Panc1 (cell line): ENCODE measurements around the gene SECISBP2. TPM values are rescaled to one million over a fixed set of nuclear protein-coding genes. Genes with fewer than 3 reads are reported as not detected.

Experiments used
- ATAC-seq: fragments of 200-7000 bp; cut with Tn5 transposase; 2 replicates; pipeline ENCODE4 v1.9.1; 2020; ENCODE audit warnings: mild to moderate bottlenecking, moderate library complexity
- BruUV-seq: library from RNA; stranded (reverse); fragments of 400-500 nt; replicated peaks from 2 replicates; lab custom pipeline; 2021; lab: Mats Ljungman, UMichigan
- CTCF ChIA-PET: fragments of 300-600 bp; sonication (Branson Sonifier 250); formaldehyde crosslinking; loops from one replicate; lab custom pipeline; 2022; ENCODE audit warnings: antibody characterized with exemption; lab: Charles Lee
- POLR2A ChIA-PET: fragments of 300-600 bp; sonication (Branson Sonifier 250); formaldehyde crosslinking; loops from one replicate; lab custom pipeline; 2022; ENCODE audit warnings: antibody characterized with exemption; lab: Charles Lee
- DNase-seq: peaks from one replicate; pipeline ENCODE4 v3.0.0-alpha.2; 2010; ENCODE audit warnings: low read depth, low spot score
- H3K27ac ChIP-seq: 2 replicates; pipeline ENCODE4 v1.5.1; 2011; ENCODE audit warnings: mild to moderate bottlenecking, low read length, inconsistent platforms
- H3K27me3 ChIP-seq: fragments of 200-500 bp; sonication (Bioruptor generic); 2 replicates; pipeline ENCODE4 v1.6.0; 2014; ENCODE audit warnings: low read length, inconsistent platforms; ENCODE audit not compliant: control insufficient read depth, insufficient read depth
- H3K36me3 ChIP-seq: fragments of 200-500 bp; sonication (Bioruptor generic); 2 replicates; pipeline ENCODE4 v1.5.1; 2014; ENCODE audit warnings: inconsistent platforms, mild to moderate bottlenecking, low read length, moderate library complexity; ENCODE audit not compliant: control insufficient read depth, insufficient read depth
- H3K4me1 ChIP-seq: 2 replicates; pipeline ENCODE4 v1.5.1; 2011; ENCODE audit warnings: inconsistent platforms, mild to moderate bottlenecking, low read length, moderate library complexity; ENCODE audit not compliant: control insufficient read depth, insufficient read depth
- H3K4me3 ChIP-seq, 2 experiments: 2 replicates each; pipeline ENCODE4 v1.5.1; 2011 to 2012; ENCODE audit warnings: low read depth in 2 of 2, low read length in 2 of 2, mild to moderate bottlenecking in 2 of 2, inconsistent platforms in 1 of 2, moderate library complexity in 1 of 2
- H3K9me3 ChIP-seq: fragments of 200-500 bp; sonication (Bioruptor generic); 2 replicates; pipeline ENCODE4 v1.5.1; 2014; ENCODE audit warnings: low read depth, mild to moderate bottlenecking, inconsistent platforms, low read length, moderate library complexity; ENCODE audit not compliant: control insufficient read depth, insufficient read depth
- CTCF ChIP-seq: fragments of 450-650 bp; IDR thresholded peaks from 2 replicates; pipeline ENCODE4 v1.5.1; 2017; ENCODE audit warnings: mild to moderate bottlenecking
- POLR2AphosphoS5 ChIP-seq: IDR thresholded peaks from 2 replicates; pipeline ENCODE4 v1.6.1; 2012; ENCODE audit warnings: mild to moderate bottlenecking, low read depth, low read length, moderate library complexity
- REST ChIP-seq, 2 experiments: IDR thresholded peaks; 2 replicates each; pipeline ENCODE4 v1.6.1; 2011 to 2012; ENCODE audit warnings: low read depth in 2 of 2, control low read depth in 1 of 2, low read length in 1 of 2, mild to moderate bottlenecking in 1 of 2, moderate library complexity in 1 of 2; ENCODE audit not compliant: insufficient read depth in 1 of 2
- SIN3A ChIP-seq: IDR thresholded peaks from 2 replicates; pipeline ENCODE4 v1.6.1; 2012; ENCODE audit warnings: low read depth, mild to moderate bottlenecking, low read length, moderate library complexity, borderline replicate concordance; ENCODE audit not compliant: insufficient read depth
- TCF7L2 ChIP-seq: IDR thresholded peaks from 2 replicates; pipeline ENCODE4 v1.6.1; 2011; ENCODE audit warnings: mild to moderate bottlenecking, low read depth, low read length, inconsistent platforms
- in situ Hi-C: cut with HindIII; loops from 2 replicates; pipeline ENCODE4 v1.10.0; 2016; ENCODE audit warnings: low sequenced_read_pairs, low pct_unique_long_range_greater_than_20kb
- intact Hi-C: fragments of 100-400 bp; cut with micrococcal nuclease; formaldehyde crosslinking; loops from one replicate; pipeline ENCODE4 v1.10.0; 2022; ENCODE audit not compliant: unreplicated experiment
- total RNA-seq: library from RNA; stranded (reverse); gene quantifications from one replicate; pipeline ENCODE4 v1.2.1, GENCODE V29; 2021; ENCODE audit not compliant: unreplicated experiment

The SECISBP2 gene
- total RNA-seq, 1 experiment from 2014 or later = 17.7 TPM

- ATAC-seq (no peak), DNase-seq (no peak)
- Histone ChIP-seq H3K9me3 (no peaks in the 10 kb centered on the region), H3K4me1 (no peaks in the 10 kb centered on the region), H3K36me3 (no peaks in the 10 kb centered on the region), H3K27me3 (no peaks in the 10 kb centered on the region), H3K27ac (no peak overlapping the region), H3K4me3 (no peak overlapping the region)
- intact Hi-C loops (loop anchor here (10.0 kb wide), 1 partner anchor 169 kb away; no protein-coding TSS in a partner anchor), in situ Hi-C loops (no loop called here)
- BruUV-seq = no TSS peak
- no peak for TF ChIP-seq REST (IDR thresholded peaks at IDR 0.05; ENCODE audit: insufficient read depth in 1 of 2, low read depth in 2 of 2, low read length in 1 of 2)
- TF ChIP-seq TCF7L2 = no peak
- no peak for TF ChIP-seq POLR2AphosphoS5
- TF ChIP-seq CTCF = no peak
- no peak for TF ChIP-seq SIN3A
- ChIA-PET POLR2A (no interaction called here), CTCF (no interaction called here)
Measured at GRCh38 chr9:89376286-89376685, 58.0 kb downstream of the SECISBP2 start.

DNA sequence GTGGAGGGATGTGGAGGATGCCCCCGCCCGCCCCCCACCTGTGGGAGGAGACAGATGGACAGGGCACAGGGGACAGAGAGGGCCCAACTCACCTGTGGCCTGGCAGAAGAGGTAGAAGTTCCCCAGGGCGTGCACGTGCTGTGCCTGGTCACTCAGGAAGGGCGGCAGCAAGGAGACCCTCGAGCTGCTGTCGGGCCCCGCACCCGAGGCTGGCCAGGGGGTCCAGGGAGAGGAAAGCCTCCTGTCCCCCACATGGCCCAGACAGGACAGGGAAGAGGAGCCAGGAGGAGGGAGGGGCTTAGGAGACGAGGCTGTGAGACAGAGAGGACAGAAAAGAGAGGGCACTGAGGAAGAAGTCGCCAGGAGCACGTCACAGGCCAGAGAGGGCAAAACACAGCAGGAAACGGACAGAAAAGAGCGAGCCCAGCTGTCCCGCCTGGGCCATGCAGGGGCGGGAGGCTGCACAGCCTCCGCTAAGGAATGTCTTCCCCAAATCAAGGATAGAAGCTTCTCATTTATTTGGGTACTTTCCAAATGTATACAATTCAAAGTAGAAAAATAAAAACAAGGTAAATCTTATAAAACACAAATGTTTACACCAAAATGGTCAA, 58.5 kb downstream of the SECISBP2 start:
- Histone ChIP-seq H3K9me3 (no peaks in the 10 kb centered on the region), H3K27me3 (no peaks in the 10 kb centered on the region), H3K4me1 (no peaks in the 10 kb centered on the region), H3K4me3 (no peak overlapping the region), H3K27ac (no peak overlapping the region), H3K36me3 (no peaks in the 10 kb centered on the region)
- CTCF ChIA-PET = no interaction called here
- no peak for TF ChIP-seq SIN3A
- TF ChIP-seq CTCF = no peak
- no peak for TF ChIP-seq TCF7L2
- TF ChIP-seq REST (IDR thresholded peaks at IDR 0.05; ENCODE audit: insufficient read depth in 1 of 2, low read depth in 2 of 2, low read length in 1 of 2) = no peak
- no peak for TF ChIP-seq POLR2AphosphoS5
- in situ Hi-C loops = no loop called here
- intact Hi-C loops = loop anchor here (10.0 kb wide), 1 partner anchor 168 kb away; no protein-coding TSS in a partner anchor
- ATAC-seq (no peak), DNase-seq (no peak)
- no TSS peak for BruUV-seq
- POLR2A ChIA-PET = no interaction called here
